Activated CD4-positive, alpha-beta T cell treated with anti-CD3 and anti-CD28 coated beads for 4 hours (primary cell): Measurements from ENCODE around the gene SDCCAG8.

Experiments
- DNase-seq, 2 donors: peaks; one replicate each; pipeline ENCODE4 v3.0.0-alpha.2; 2020

The SDCCAG8 gene

DNA sequence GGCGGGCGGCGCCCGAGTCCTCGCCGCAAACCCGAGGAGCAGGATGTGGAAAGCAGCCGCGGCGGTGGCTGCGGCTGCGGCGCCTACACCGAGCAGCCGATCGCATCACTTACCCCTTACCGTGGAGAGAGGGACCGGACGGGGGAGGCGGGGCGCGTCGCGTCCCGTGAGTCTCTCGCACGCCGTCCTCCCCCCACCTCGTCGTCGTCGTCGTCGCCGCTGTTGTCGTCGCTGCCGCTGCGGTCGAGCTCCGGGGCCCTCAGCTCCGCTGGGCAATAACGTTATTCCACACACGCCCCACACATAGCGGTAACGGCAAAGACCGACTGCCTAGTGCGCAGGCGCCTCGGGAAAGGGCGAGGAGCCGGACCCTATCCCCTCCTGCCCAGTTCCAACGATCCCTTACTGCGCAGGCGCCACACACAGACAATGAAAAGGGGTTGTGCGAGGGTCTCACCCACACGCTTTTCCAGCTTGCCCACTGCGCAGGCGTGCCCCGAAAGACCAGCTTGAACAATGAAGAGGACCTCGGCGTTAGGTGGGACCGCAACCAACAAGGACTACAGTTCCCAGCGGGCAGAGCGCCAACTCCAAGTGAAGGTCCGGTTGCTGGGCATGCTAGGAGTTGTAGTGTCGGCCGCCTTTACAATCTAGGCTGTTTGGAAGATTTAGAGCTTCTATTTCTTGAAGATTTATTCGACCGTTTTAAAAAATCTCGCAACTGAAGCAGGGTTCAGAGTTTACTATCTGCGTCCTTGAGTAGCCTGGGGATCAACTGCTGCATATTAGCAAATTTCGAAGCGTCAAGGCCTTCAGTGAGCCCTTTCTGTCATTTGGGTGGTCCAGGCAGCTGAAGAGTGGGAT, 682 bp upstream of the SDCCAG8 start, which contains the start of gene CEP170:
Gene CEP170 (minus strand): TSS at position 355 of the 864 bp plus-strand sequence. CDS start 30,001 bp downstream, outside the sequence.
- DNase-seq, result peak; percentile 82 to 88

DNA sequence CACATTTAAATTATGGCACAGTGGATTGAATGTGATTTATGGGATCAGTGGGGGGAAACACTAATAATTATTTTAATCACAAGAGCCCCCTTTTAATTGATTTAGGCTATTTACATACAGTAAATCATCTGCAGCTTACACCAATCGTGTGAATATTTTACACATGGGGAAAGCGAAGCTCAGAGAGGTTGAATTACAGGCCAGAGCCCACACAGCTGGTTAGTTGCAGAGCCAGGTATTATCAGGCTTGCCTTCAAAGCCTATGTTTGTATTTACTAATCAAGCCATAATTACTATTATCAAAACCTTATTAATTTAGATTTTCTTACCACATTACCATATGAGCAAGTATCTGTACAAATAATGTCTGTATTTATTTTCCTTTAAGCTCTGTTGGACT, 749 bp downstream of the SDCCAG8 start:
- DNase-seq, result no peak

DNA sequence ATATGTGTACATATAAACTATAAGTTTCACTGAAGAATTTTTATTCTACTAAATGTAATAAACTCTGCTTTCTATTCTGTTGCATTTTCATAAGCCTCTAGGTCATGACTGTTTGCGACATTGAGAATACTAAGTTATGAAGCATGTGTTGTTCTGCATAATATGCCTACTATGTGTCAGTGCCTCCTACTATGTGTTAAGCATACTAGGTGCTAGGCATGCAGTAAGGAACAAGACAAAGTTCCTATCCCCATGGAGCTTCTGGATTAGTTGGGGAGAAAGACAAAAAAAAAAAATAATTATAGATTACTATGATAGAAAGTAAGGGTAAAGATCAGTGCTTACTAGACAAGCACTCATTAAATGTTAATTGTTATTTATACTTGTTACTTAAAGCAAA, 1.3 kb downstream of the SDCCAG8 start:
- no peak for DNase-seq

GRCh38 chr1:243258731-243259130, 2.9 kb downstream of the SDCCAG8 start:
- DNase-seq, result no peak

DNA sequence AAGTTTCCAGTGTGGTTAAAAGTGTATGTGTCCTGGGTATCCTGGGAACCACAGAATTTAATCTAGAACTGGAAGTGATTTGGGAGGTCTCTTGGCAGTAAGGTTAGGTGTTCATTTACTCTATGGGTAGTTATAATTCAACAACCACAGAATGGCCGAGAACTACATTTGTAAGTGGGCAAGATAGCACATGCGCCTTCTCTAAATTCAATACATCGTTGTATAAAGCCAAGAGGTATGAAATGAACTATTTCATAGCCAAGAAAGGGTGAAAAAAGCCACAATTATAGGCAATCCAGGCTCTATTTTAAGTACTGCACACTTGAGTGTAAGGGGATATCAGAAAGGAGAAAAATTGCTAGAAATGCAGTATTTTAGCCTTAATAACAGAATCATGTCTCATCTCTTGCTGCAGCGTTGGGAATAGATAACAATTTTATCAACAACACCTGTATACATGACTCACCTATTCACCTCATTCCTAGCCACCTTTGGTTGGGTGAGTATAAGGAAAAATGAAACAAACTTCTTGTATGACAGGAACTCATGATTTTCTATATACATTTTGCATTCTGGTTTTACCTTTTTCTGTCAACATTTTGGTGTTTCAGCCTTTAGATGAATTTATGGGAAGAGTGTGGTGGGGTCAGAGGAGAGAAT, 4.5 kb downstream of the SDCCAG8 start:
- no peak for DNase-seq

DNA sequence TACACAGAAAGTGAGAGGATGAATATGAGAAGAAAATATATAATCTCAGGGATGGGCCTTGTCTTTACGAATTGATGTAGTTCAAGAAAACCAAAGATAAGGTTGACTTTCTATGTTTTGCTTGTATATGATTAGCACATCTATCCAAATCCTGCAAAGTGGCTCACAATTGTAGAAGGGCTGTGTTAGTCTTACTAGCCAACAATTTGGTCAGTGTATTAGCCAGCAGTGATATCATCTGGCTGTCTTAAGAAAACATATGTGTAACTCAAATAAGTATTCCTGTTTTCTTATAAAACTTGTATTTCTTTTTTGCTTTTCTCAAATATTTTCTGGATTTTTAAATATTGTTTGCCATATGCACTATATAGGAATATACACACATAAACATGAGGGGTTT, 5.5 kb downstream of the SDCCAG8 start:
- DNase-seq, result no peak

DNA sequence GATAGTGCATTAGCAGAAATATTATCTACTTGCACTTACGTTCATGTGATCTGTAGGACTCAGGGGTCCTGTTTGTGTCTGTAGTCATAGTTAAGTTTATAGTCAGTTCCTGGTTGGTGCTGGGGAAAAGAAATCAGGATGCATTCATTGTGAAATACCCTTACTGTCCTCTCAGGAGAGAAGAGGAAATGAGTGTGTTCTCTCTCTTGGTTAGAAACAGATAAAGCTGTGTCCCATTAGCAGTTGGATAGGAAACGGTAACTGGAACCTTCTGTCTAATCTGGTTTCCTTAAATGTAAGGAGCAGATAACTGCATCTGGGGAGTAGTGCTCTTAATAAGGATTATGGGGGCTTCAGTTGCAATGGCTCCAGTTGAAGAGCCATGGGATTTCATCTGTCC, 8.9 kb downstream of the SDCCAG8 start:
- DNase-seq, result no peak

DNA sequence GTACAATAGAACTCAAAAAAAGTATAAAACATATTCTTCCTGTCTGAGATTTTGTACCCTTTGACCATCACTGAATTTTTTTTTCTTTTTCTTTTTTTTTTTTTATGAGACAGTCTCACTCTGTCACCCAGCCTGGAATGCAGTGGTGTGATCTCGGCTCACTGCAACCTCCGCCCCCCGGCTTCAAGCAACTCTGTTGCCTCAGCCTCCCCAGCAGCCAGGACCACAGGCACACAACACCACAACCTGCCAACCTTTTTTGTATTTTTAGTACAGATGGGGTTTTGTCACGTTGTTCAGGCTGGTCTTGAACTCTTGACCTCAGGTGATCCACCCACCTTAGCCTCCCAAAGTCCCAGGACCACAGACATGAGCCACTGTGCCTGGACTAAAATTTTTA, 10.4 kb downstream of the SDCCAG8 start:
- no peak for DNase-seq

GRCh38 chr1:243267471-243267880, 11.6 kb downstream of the SDCCAG8 start:
- no peak for DNase-seq

DNA sequence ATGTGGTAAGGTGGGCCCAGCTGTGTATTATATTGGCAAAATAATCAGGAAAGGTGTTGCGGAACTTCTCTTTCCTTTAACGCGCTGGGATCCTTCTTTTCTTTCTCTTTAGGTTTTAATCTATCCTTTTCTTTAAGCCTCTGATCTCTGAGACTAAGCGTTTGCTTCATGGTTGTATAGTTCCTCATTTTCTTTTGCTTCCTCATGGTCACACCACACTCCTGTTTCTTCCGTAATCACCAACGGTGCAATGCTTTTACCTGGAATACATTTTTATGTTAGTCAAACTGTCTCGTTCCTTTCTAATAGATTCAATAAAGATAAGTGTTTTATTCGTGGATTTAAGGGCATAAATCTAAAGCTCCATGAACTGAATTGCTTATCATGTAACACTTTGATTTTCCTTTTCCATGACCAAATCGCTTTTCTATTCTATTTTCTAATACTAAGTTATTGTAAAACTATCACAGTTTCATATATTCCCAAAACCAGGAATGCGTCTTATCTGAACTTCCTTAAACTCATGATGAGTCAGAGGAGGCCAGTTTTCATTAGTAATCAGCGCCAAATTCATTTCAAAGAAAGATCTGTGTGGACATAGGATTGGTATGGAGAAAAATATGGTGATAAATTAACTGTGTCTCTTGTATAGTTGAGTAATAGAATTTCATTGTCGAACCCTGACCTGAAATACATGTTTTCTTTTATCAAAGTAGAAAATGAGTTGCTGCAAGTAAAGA, 12.2 kb downstream of the SDCCAG8 start:
- no peak for DNase-seq

GRCh38 chr1:243268751-243269460, 13.1 kb downstream of the SDCCAG8 start:
- DNase-seq, result no peak

- DNase-seq, result no peak
These were observed 13.6 kb downstream of the SDCCAG8 start for GRCh38 chr1:243269461-243269801.

- DNase-seq, result no peak
These were observed 14.4 kb downstream of the SDCCAG8 start for GRCh38 chr1:243270097-243270864.

DNA sequence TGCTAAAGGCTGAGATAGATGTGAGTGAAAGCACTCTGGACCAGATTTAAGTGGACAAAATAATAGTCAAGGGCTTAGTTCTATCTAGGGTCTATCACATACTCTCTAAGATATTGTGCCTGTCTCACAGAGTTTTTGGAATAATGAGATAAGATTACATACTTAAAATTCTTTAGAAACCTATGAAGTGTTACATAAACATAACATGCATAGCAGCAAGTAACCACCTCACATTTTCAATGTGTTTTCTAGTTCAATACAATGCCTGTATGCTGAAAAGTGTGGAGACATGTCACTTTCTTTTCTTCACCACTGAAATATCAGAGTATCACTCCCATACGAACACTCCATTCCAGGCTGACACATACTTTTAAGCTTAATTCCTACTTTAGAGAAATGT, 16.2 kb downstream of the SDCCAG8 start:
- DNase-seq, result no peak

DNA sequence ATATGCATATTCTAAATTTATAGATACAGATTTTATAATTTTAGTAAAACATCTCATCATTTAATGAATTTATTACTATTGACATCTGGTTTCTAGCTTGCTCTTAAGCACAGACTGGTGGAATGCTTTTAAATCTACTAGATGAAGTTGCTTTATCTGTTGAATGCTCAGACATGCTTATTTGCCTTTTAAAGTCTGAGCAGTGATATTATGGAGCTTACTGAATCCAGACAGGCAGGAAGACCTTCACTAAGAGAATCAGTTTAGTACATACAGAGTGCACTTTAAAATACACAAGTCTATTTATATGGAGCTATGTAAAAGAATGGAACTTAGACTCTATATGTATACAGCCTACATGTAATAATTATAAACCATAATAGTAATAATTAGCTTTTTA, 16.6 kb downstream of the SDCCAG8 start:
- DNase-seq, result no peak

GRCh38 chr1:243273506-243273905, 17.7 kb downstream of the SDCCAG8 start:
- DNase-seq, result no peak

DNA sequence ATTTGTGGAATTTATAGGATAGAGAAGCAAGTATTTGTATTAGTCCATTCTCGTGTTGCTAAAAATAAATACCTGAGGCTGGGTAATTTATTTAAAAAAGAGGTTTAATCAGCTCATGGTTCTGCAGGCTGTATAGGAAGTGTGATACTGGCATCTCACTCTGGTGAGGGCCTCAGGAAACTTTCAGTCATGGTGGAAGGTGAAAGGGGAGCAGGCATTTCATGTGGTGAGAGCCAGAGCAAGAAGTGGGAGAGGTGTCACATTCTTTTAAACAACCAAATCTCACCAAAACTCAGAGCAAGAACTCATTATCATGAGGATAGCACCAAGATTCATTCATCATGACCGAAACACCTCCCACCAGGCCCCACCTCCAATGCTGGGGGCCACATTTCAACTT, 18.1 kb downstream of the SDCCAG8 start:
- no peak for DNase-seq

DNA sequence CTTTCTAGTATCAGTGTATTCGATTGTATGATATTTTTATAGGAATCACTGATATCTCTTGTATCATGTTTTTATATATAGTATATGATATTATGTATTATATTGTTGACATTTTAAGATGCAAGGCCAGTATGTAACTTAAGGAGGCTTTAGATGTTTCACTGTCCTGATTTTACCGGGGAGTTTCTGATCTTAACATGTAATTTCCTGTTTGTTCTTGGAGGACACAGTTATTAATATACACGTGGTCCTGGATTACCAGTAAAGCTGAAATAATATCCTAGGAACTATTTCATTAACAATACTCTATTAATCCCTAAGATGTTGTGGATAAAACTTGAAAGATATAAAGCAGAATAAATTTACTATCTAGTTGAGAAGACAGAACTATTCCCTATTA, 19.5 kb downstream of the SDCCAG8 start:
- DNase-seq, result no peak

DNA sequence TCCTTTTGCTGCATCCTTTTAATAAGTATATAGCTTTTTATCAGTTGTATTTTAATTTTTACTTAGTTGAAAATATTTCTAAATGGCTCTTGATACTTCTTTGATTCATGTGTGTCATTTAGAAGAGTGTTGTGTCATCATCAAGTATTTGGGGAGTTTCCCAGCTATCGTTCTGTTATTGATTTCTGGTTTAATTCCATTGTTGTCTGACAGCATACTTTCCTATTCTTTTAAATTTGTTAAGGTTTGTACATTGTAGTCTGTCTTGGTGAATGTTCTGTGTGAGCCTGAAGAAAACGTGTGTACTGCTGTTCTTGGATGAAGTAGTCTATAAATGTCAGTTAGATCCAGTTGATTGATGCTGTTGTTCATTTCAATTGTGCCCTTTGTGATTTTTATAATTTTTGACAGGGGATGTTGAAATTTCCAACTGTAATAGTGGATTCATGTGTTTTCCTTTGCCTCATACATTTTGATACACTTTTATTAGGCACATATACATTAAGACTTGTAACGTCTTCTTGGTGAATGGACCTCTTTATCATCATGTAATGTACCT, 24.8 kb downstream of the SDCCAG8 start:
- DNase-seq, result no peak

- no peak for DNase-seq
These were observed 25.8 kb downstream of the SDCCAG8 start for GRCh38 chr1:243281672-243282071.

DNA sequence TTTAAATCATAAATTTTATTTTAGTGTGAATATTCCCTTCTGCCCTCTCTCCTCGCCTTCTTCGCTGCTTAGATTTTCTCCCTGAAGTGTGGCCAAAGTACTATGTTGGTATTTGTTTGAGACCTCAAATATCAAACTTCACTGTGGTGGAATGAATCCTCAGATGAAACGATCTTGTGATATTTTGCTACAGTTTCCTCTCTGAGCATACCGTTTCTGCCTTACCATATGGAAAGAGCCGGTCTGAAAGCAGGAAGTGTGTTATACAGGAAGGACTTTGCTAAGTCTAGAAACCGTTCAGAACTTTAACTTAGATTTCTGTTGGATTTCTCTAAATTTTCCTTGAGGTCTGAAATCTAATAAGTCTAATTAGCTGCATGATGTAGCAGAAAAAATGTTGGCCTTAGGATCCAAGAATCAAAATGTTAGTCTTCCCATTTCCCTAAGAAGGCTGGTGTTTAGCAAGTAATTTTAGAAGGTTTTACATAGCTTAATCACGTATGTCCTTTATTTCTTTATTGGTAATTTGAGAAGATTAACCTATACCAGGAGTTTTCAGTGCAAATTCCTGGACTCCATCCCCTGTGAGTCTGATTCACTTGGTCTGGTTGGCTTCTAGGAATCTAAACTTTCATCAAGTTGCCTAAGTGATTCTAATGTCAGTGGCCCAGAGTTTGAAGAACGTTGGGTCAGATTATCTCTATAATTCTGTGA, 30.7 kb downstream of the SDCCAG8 start:
- no peak for DNase-seq
